Epithelial cell of esophagus (primary cell): Measurements from ENCODE around the gene AOPEP.

Experiments
- DNase-seq: peaks from one replicate; pipeline ENCODE4 v3.0.0; 2010; ENCODE audit warnings: low read depth
- H3K4me3 ChIP-seq: 2 replicates; pipeline ENCODE4 v1.5.1; 2011; ENCODE audit warnings: mild to moderate bottlenecking, low read length, control low read depth
- TF ChIP-seq, protein P1 (sequence below): IDR thresholded peaks from 2 replicates; pipeline ENCODE4 v1.5.1; 2011; ENCODE audit warnings: low read depth, mild to moderate bottlenecking, low read length, control low read depth, inconsistent platforms; ENCODE audit not compliant: insufficient read depth; ENCODE audit errors: missing control alignments

Gene AOPEP

DNA sequence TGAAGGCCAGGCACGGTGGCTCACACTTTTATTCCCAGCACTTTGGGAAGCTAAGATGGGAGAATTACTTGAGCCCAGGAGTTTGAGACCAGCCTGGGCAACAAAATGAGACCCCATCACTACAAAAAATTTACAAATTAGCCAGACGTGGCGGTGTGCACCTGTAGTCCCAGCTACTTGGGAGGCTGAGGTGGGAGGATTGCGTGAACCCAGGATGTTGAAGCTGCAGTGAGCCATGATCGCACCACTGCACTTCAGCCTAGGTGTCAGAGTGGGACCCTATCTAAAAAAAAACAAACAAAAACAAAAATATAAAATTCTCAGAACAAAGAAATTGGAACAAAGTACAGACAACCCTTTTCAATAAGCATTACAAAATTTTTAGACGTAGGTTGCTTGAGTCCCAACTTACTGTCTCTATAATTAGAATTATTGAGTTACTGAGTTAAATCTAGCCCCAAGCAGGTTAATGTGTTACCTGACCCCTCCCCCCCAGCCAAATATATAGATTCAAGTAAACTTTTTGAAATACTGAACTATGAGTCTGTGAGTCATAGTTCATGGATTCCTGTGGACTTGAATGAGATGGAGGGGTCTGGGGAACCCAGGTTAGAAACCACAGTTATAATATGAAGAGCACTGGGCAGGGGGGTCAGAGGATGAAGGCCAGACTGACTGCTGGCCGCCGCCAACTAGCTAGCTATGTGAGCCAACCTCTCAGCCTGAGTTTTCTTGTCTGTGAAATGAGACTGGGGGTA lies 173.1 kb downstream of the AOPEP start:
- H3K4me3 ChIP-seq, result no peak overlapping the region

DNA sequence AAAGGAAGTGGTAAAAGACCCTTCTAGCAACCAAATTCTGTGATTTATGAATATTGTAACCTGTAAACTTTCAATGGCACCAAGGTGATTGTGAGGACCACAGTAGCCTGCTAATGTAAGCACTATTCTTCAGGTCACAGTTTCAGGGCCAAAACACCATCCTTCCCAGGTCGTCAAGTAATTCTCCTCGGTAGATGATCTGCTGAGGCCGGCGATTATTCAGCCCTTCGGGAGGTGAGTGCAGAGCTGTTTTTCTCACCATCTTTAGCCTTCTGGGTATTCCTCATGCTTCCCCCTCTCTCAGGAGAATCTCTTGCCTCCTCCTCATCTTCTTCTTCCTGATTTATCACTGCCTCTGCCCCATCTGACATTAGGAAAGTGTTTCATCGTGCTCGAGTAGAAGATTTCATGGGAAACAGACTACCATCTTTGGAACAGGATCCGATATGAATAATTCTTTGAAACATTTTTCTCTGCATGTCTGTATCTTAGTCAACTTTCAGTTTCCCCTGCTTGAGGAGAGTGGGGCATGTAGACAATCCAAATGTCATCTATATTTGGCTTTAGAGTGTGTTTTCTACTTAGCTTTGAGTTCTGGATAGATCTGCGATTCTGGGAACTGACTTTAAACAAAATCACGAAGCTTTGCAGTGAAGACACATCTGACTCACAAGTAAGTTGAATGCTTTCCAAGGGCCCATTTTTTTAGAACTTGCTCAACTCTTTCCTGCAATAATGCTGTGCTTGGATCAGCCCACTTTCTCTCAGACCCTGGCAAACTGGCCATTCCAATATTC lies 173.9 kb downstream of the AOPEP start:
- peak; percentile 87 for DNase-seq
- no peak overlapping the region for H3K4me3 ChIP-seq

More for the DNA sequence above, 173.1 kb downstream of the AOPEP start:
- no peak for DNase-seq
- TF ChIP-seq, protein P1, sequence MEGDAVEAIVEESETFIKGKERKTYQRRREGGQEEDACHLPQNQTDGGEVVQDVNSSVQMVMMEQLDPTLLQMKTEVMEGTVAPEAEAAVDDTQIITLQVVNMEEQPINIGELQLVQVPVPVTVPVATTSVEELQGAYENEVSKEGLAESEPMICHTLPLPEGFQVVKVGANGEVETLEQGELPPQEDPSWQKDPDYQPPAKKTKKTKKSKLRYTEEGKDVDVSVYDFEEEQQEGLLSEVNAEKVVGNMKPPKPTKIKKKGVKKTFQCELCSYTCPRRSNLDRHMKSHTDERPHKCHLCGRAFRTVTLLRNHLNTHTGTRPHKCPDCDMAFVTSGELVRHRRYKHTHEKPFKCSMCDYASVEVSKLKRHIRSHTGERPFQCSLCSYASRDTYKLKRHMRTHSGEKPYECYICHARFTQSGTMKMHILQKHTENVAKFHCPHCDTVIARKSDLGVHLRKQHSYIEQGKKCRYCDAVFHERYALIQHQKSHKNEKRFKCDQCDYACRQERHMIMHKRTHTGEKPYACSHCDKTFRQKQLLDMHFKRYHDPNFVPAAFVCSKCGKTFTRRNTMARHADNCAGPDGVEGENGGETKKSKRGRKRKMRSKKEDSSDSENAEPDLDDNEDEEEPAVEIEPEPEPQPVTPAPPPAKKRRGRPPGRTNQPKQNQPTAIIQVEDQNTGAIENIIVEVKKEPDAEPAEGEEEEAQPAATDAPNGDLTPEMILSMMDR, result no peak

DNA sequence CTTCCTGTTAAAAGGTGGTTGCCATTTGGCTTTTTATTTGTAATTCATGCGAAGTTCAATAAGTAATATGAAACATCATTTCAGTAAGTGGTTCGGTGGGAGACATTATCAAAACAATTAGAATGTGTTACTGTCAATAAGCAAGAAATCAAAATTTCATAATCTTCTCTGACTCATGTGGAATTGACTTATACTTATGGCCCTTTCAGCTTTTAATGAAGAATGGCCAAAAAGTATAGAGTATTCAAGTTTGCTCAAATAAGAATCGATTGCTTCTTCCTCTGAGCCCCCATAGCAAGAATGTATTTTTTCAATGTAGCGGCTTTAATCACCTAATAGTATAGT lies 174.5 kb downstream of the AOPEP start:
- DNase-seq, result no peak
- H3K4me3 ChIP-seq, result no peak overlapping the region
- TF ChIP-seq, protein P1, result no peak

More for the DNA sequence above, 173.9 kb downstream of the AOPEP start:
- TF ChIP-seq, protein P1, result no peak

DNA sequence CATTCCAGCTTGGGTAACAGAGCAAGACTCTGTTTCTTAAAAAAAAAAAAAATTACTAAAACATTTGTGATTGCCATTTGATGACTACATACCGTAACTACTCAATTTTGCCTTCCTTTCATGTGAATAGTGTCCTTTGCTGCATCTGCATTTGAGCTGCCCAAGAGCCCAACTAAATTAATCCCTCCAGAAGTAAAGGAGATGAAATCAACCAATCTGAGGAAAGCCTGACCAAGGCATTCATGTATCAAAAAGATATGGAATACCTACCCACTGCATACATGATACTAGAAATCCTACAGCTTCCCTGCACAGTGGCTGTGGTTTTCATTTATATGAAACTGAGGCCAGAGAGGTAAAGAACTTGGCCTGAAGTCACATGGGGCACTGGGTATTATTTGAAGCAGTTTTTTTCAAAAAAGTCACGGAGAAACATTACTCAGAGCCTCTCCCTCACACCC lies 177.5 kb downstream of the AOPEP start:
- TF ChIP-seq, protein P1, result no peak
- no peak overlapping the region for H3K4me3 ChIP-seq
- DNase-seq, result no peak

DNA sequence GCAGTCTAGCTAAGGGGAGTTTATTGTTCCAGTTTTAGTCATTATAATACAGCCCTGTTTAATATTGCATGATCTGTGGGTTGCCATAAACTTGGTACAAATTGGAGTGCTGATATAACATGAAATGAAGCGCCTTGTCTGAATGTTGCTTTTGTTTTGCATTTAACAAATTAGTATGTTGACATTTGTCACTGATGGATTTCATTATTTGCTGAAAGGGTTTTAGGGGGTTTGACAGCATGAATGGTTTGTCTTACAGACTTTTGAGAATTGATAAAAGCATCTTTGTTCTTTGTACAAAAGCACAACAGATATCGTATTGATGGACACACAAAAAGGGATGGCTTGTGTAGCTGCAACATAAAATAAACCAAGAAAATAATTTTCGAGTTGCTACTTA lies 178.3 kb downstream of the AOPEP start:
- H3K4me3 ChIP-seq, result no peak overlapping the region
- TF ChIP-seq, protein P1, result no peak

DNA sequence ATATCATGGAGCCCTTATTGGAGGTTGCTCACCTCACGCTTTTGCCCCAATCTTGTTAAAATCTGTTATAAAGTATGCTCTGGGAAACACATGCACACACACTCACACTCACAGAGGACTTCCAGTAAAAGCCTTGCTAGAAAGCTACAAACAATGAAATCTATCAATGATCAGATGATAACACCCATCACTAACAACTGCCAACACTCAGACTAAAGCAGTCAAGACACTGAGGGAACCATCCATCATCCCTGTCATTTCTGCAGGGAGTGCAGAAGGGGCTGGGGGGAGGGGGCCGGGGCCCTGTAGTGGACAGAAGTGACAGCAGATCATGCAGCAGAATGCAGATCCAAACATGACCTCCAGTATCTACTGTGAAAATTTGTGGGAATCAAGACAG lies 179.1 kb downstream of the AOPEP start:
- H3K4me3 ChIP-seq, result no peak overlapping the region
- TF ChIP-seq, protein P1, result no peak
- no peak for DNase-seq

More for the DNA sequence above, 178.3 kb downstream of the AOPEP start:
- DNase-seq, result no peak
